HepG2 (cell line): Measurements from ENCODE around the gene TTC6. TPM values are rescaled to one million over a fixed set of nuclear protein-coding genes. Genes with fewer than 3 reads are reported as not detected.
A peak's percentile ranks its signal among the peaks of the same experiment; 100 is the strongest.

Experiments
- CTCF ChIP-seq: sonication (generic); formaldehyde crosslinking; IDR thresholded peaks from 2 replicates; pipeline ENCODE4 v1.5.0; 2020; ENCODE audit warnings: mild to moderate bottlenecking, missing genetic modification reagents, moderate library complexity
- ERF ChIP-seq: IDR thresholded peaks from 2 replicates; pipeline ENCODE4 v1.6.1; 2018; ENCODE audit warnings: missing biosample characterization, missing genetic modification reagents
- KDM4B ChIP-seq: sonication (generic); formaldehyde crosslinking; IDR thresholded peaks from 2 replicates; pipeline ENCODE4 v1.4.0; 2020; ENCODE audit warnings: missing genetic modification reagents
- POGK ChIP-seq: sonication (generic); formaldehyde crosslinking; conservative IDR thresholded peaks from 2 replicates; pipeline ENCODE4 v1.8.0; 2022; ENCODE audit warnings: mild to moderate bottlenecking, moderate library complexity, missing genetic modification reagents
- SOX6 ChIP-seq, 2 experiments: fragments of 450-650 bp in 1 of 2; sonication (generic) in 1 of 2; formaldehyde crosslinking in 1 of 2; IDR thresholded peaks; 2 replicates each; pipeline versions ENCODE4 v1.4.0 to v1.6.1; 2017 to 2020; ENCODE audit warnings: antibody characterized with exemption in 1 of 2, mild to moderate bottlenecking in 1 of 2, missing genetic modification reagents in 1 of 2
- ZBTB3 ChIP-seq: sonication (generic); formaldehyde crosslinking; IDR thresholded peaks from 2 replicates; pipeline ENCODE4 v1.4.0; 2020; ENCODE audit warnings: low read depth, mild to moderate bottlenecking, moderate library complexity, missing genetic modification reagents, borderline replicate concordance
- ZMYM4 ChIP-seq: sonication (generic); formaldehyde crosslinking; IDR thresholded peaks from 2 replicates; pipeline ENCODE4 v1.8.1; 2023; ENCODE audit warnings: mild to moderate bottlenecking, missing genetic modification reagents
- ZNF407 ChIP-seq: sonication (generic); formaldehyde crosslinking; IDR thresholded peaks from one replicate; pipeline ENCODE4 v1.5.1; 2020; ENCODE audit warnings: mild to moderate bottlenecking, missing genetic modification reagents; ENCODE audit errors: not compliant biosample characterization
- polyA plus RNA-seq, 8 experiments: library from polyadenylated mRNA; depleted of rRNA in 3 of 8; stranded (reverse) in 7 of 8; unstranded in 1 of 8; fragments of >200 nt; fragmentation: Illumina TruSeq in 4 of 8; extraction: Trizol in 4 of 8; gene quantifications; 2 replicates each; pipeline versions ENCODE4 v1.2.1 to v1.2.3, GENCODE V29; 2011 to 2016; ENCODE audit warnings: low read depth in 4 of 8, missing spikeins in 1 of 8, mixed read lengths in 1 of 8; ENCODE audit not compliant: insufficient read depth in 1 of 8
- total RNA-seq, 5 experiments: library from RNA; depleted of rRNA; stranded (reverse); fragments of >200 nt; fragmentation: Illumina TruSeq; extraction: Trizol; gene quantifications; 2 replicates each; pipeline ENCODE4 v1.2.3, GENCODE V29; 2016; ENCODE audit warnings: low read depth in 1 of 5

The TTC6 gene
- total and polyA plus RNA-seq, 2 of the 13 experiments (the other 11 are each of a cell fraction or from before 2014, with no cell fraction given) = 9.3 to 27.4 TPM

GRCh38 chr14:37565550-37565949 lies 29.9 kb upstream of the TTC6 start (continued):
- TF ChIP-seq ZNF407 (CRISPR knock-in tag) (no peak), CTCF (CRISPR knock-in tag) (peak; percentile 88), POGK (CRISPR knock-in tag) (0 out of 2 replicates have a peak, but pooled peaks have one; percentile 31), ZBTB3 (CRISPR knock-in tag) (peak; percentile 49; the same call in 1 of the 2 replicates), SOX6 (IDR thresholded peaks at IDR 0.05) (no peak), SOX6 (CRISPR knock-in tag; IDR thresholded peaks at IDR 0.05) (0 out of 2 replicates have a peak, but pooled peaks have one; percentile 27), KDM4B (0 out of 2 replicates have a peak, but pooled peaks have one; percentile 55), ERF (CRISPR knock-in tag) (0 out of 2 replicates have a peak, but pooled peaks have one; percentile 62), ZMYM4 (CRISPR knock-in tag) (peak; percentile 76; the same call in 1 of the 2 replicates)
